ENCODE data around the gene TP53AIP1. TPM values are rescaled to one million over a fixed set of nuclear protein-coding genes. Genes with fewer than 3 reads are reported as not detected.

TP53AIP1 gene
- total RNA-seq, 2 experiments from 2014 or later = not detected

- Mint-ChIP-seq H3K9me3 (no peaks in the 10 kb centered on the region), H3K4me1 (ENCODE audit: low read depth) (no peaks in the 10 kb centered on the region), H3K4me3 (no peak overlapping the region), H3K27me3 (peaks cover 14% of the 10 kb centered on the region), H3K27ac (no peak overlapping the region), H3K36me3 (ENCODE audit: low read depth) (no peaks in the 10 kb centered on the region)
- intact Hi-C loops (cut with micrococcal nuclease) = no loop called here
- DNase-seq (no peak), ATAC-seq (no peak)
- TF ChIP-seq CTCF (IDR thresholded peaks at IDR 0.05) = no peak
- ChIA-PET CTCF (interaction anchor here (0.7 kb wide), 1 partner anchor 58 kb away, joined by 3 read pairs; no protein-coding TSS in a partner anchor), POLR2A (no interaction called here)
Measured at GRCh38 chr11:128897826-128898225, 44.8 kb downstream of the TP53AIP1 start.

GRCh38 chr11:128896356-128896755 lies 46.3 kb downstream of the TP53AIP1 start:
- no peaks in the 10 kb centered on the region for H3K4me1 Mint-ChIP-seq (ENCODE audit: low read depth)
- H3K9me3 Mint-ChIP-seq = no peaks in the 10 kb centered on the region
- ChIA-PET CTCF (no interaction called here), POLR2A (no interaction called here)
- no peaks in the 10 kb centered on the region for H3K36me3 Mint-ChIP-seq (ENCODE audit: low read depth)
- intact Hi-C loops (cut with micrococcal nuclease) = no loop called here
- peaks cover 25% of the 10 kb centered on the region for H3K27me3 Mint-ChIP-seq
- ATAC-seq = no peak
- H3K27ac Mint-ChIP-seq = no peak overlapping the region
- no peak for DNase-seq
- no peak for TF ChIP-seq CTCF (IDR thresholded peaks at IDR 0.05)
- no peak overlapping the region for H3K4me3 Mint-ChIP-seq

GRCh38 chr11:128895526-128895925 lies 47.1 kb downstream of the TP53AIP1 start:
- DNase-seq = no peak
- no peak for TF ChIP-seq CTCF (IDR thresholded peaks at IDR 0.05)
- POLR2A ChIA-PET = no interaction called here
- no peak overlapping the region for H3K27ac Mint-ChIP-seq
- intact Hi-C loops (cut with micrococcal nuclease) = no loop called here
- H3K36me3 Mint-ChIP-seq (ENCODE audit: low read depth) = no peaks in the 10 kb centered on the region
- H3K27me3 Mint-ChIP-seq = peaks cover 30% of the 10 kb centered on the region
- no peak for ATAC-seq
- no peak overlapping the region for H3K4me3 Mint-ChIP-seq
- H3K4me1 Mint-ChIP-seq (ENCODE audit: low read depth) = peaks cover 3% of the 10 kb centered on the region
- H3K9me3 Mint-ChIP-seq = no peaks in the 10 kb centered on the region
- CTCF ChIA-PET = interaction anchor here (1.5 kb wide), 1 partner anchor 10 kb away, joined by 6 read pairs; no protein-coding TSS in a partner anchor

GRCh38 chr11:128894685-128895084 lies 48.0 kb downstream of the TP53AIP1 start:
- Mint-ChIP-seq H3K36me3 (ENCODE audit: low read depth) (no peaks in the 10 kb centered on the region), H3K9me3 (no peaks in the 10 kb centered on the region), H3K4me3 (no peak overlapping the region), H3K27ac (no peak overlapping the region), H3K4me1 (ENCODE audit: low read depth) (peaks cover 3% of the 10 kb centered on the region), H3K27me3 (peaks cover 36% of the 10 kb centered on the region)
- TF ChIP-seq CTCF (IDR thresholded peaks at IDR 0.05) = no peak
- CTCF ChIA-PET = interaction anchor here (0.9 to 1.5 kb wide), 2 partner anchors 9 to 11 kb away, joined by 6 read pairs; no protein-coding TSS in a partner anchor
- DNase-seq = no peak
- POLR2A ChIA-PET = no interaction called here
- intact Hi-C loops (cut with micrococcal nuclease) = no loop called here
- ATAC-seq = no peak

- DNase-seq (no peak), ATAC-seq (no peak)
- no peak for TF ChIP-seq CTCF (IDR thresholded peaks at IDR 0.05)
- Mint-ChIP-seq H3K4me1 (ENCODE audit: low read depth) (peaks cover 3% of the 10 kb centered on the region), H3K36me3 (ENCODE audit: low read depth) (no peaks in the 10 kb centered on the region), H3K4me3 (no peak overlapping the region), H3K9me3 (no peaks in the 10 kb centered on the region), H3K27ac (no peak overlapping the region), H3K27me3 (peaks cover 40% of the 10 kb centered on the region)
- ChIA-PET POLR2A (no interaction called here), CTCF (interaction anchor here (0.9 to 2.0 kb wide), 2 partner anchors 10 to 11 kb away, joined by 6 to 23 read pairs; no protein-coding TSS in a partner anchor)
- intact Hi-C loops (cut with micrococcal nuclease) = no loop called here
Measured at GRCh38 chr11:128894286-128894681, 48.4 kb downstream of the TP53AIP1 start.
